ENCODE data around the gene GC. TPM values are rescaled to one million over a fixed set of nuclear protein-coding genes. Genes with fewer than 3 reads are reported as not detected.

GC gene
- total RNA-seq, 1 experiment from 2014 or later = 1.8 TPM

GRCh38 chr4:71816676-71817303 lies 32.9 kb upstream of the GC start:
- no peaks in the 10 kb centered on the region for H3K9me2 ChIP-seq (ENCODE audit: insufficient read depth)
- H3K4me1 ChIP-seq (ENCODE audit: control insufficient read depth in 1 of 2, insufficient read depth in 2 of 2, low read length in 2 of 2) = no peaks in the 10 kb centered on the region
- no peak overlapping the region for H3K9ac ChIP-seq (ENCODE audit: low read length)
- H3K27me3 ChIP-seq (ENCODE audit: insufficient read depth, low read length) = no peaks in the 10 kb centered on the region
- RAD21 ChIA-PET (ENCODE audit: low non-redundant PET in 1 of 2, low total read pairs in 2 of 2, uncharacterized antibody in 2 of 2, unreplicated experiment in 2 of 2) = no interaction called here
- POLR2A ChIA-PET = no interaction called here
- CTCF ChIA-PET = no interaction called here
- DNase-seq (ENCODE audit: low read depth, low spot score) (no peak), ATAC-seq (no peak)
- BruUV-seq (replicated peaks) = no TSS peak
- H3K27ac ChIP-seq (ENCODE audit: low read depth, low read length) = no peak overlapping the region
- H4K20me1 ChIP-seq (ENCODE audit: insufficient read depth) = no peaks in the 10 kb centered on the region
- H3K4me3 ChIP-seq (replicated peaks in 1 of 2; ENCODE audit: low read depth in 1 of 2, low read length in 2 of 2) = no peak overlapping the region
- no peak overlapping the region for H2AFZ ChIP-seq (ENCODE audit: low read depth, low read length, poor library complexity, severe bottlenecking)
- no peaks in the 10 kb centered on the region for H3K79me2 ChIP-seq (ENCODE audit: insufficient read depth, low read length)
- H3K9me3 ChIP-seq (ENCODE audit: control insufficient read depth in 1 of 2, insufficient read depth in 1 of 2, low read depth in 1 of 2, low read length in 2 of 2) = no peaks in the 10 kb centered on the region; a peak in 1 of 4 replicates
- TF ChIP-seq YY1 (IDR thresholded peaks at IDR 0.05; ENCODE audit: extremely low read depth, insufficient replicate concordance, low read depth, low read length) (no peak), SIN3A (IDR thresholded peaks at IDR 0.05; ENCODE audit: low read depth) (no peak), EZH2phosphoT487 (IDR thresholded peaks at IDR 0.05; ENCODE audit: borderline replicate concordance) (no peak), ZNF274 (IDR thresholded peaks at IDR 0.05; ENCODE audit: low read depth, low read length) (no peak), JUND (IDR thresholded peaks at IDR 0.05) (no peak), REST (IDR thresholded peaks at IDR 0.05; ENCODE audit: low read depth) (no peak), ATF3 (IDR thresholded peaks at IDR 0.05) (no peak), ELF1 (IDR thresholded peaks at IDR 0.05; ENCODE audit: borderline replicate concordance, low read depth) (no peak), ZBTB33 (IDR thresholded peaks at IDR 0.05; ENCODE audit: extremely low read depth, insufficient replicate concordance, low read length) (no peak), ZFX (IDR thresholded peaks at IDR 0.05) (no peak), EZH2 (IDR thresholded peaks at IDR 0.05) (no peak), CBX3 (IDR thresholded peaks at IDR 0.05; ENCODE audit: low read depth) (no peak), POLR2A (IDR thresholded peaks at IDR 0.05; ENCODE audit: borderline replicate concordance, extremely low read depth, insufficient read depth, insufficient read length) (no peak), SP1 (IDR thresholded peaks at IDR 0.05; ENCODE audit: low read depth) (no peak), SRF (IDR thresholded peaks at IDR 0.05; ENCODE audit: low read depth) (no peak), CEBPB (IDR thresholded peaks at IDR 0.05; ENCODE audit: low read depth) (no peak)
- no peak overlapping the region for H3K4me2 ChIP-seq (ENCODE audit: low read length)
- intact Hi-C loops (cut with micrococcal nuclease) = no loop called here
- no peaks in the 10 kb centered on the region for H3K36me3 ChIP-seq (ENCODE audit: control insufficient read depth in 1 of 2, insufficient read depth in 2 of 2, low read length in 2 of 2)
